Activated CD8-positive, alpha-beta memory T cell treated with anti-CD3 and anti-CD28 coated beads, Interleukin-2, amount 50 U/mL, for 24 hours (primary cell): Measurements from ENCODE around the gene C2orf72.

Experiments used
- DNase-seq: peaks from one replicate; pipeline ENCODE4 v3.0.0-alpha.2; 2020; ENCODE audit errors: extremely low read depth

Gene C2orf72

DNA sequence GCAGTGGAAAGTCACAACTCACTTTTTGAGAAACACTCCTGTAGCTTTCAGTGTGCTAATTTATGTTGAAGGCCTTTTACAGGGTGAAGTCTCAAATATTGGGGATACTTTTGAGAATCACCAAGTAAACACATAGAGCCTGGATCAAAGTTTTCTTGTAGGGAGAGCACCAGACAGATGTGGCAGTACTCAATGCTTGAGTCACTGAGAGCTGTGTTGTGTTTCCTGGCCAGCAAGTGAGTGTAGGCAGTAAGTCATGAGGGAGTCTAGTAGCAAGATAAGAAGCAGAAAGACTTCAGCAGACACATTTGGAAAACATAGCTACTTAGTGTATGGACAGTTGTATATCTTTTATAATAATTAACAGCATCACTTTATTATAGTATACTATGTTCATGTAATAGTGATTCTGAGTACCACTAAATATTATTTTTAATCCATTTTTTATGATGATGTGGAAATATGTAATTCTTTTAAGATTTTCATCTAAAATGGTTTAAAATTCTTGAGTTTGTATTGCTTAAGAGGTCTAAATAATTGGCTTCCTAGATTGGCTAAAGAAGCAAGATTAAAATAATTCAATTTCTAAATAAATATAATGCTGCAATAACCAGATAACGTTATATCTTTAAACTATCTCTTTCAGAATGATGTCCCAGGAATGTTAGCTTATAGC lies 32.2 kb downstream of the C2orf72 start:
- DNase-seq, result no peak

DNA sequence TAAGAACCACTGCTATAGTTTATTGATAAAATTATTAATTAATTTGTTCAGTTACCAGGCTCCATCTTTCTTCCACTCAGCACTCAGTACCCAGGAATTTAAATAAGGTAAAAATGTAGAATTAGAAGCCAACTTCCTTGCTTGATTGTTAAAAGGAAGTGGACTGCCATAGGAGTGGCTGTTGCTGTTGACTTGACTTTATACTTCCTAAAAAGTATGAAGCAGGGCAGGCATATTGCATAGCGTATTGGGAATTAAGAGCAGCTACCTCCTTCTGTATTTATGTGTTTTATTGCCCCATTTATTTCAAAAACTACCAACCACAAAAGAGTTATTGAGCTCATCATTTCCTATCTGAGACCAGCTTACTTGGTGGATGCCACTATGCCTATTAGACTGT lies 47.2 kb downstream of the C2orf72 start:
- no peak for DNase-seq

DNA sequence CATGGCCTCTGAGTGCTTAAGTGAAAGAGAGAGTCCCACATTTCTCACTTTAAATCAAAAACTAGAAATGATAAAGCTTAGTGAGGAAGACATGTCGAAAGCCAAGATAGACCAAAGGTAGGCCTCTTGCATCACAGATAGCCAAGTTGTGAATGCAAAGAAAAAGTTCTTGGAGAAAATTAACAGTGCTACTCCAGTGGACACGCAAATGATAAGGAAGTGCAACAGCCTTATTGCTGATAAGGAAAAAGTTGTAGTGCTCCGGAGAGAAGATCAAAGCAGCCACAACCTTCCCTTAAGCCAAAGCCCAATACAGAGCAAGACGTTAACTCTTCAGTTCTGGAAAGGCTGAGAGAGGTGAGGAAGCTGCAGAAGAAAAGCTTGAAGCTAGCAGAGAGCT lies 51.4 kb downstream of the C2orf72 start:
- no peak for DNase-seq

DNA sequence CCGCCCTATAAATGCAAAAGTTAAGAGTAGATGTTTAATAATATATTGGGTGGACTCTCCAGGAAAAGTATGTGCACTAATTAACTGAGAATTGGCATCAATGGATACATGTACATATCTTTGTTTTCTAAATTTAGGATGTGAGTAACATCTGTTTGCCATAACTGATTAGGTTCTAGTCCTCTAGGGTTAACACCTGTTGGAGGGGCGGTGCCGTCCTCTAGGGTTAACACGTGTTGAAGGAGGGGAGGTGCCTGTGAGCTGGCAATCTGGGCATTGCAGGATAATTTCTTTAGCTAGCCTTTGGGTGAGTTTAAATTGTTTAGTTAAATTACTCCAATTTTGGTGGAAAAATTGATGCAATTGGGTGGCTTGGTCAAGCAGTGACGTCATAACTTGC lies 56.6 kb downstream of the C2orf72 start:
- DNase-seq, result no peak

DNA sequence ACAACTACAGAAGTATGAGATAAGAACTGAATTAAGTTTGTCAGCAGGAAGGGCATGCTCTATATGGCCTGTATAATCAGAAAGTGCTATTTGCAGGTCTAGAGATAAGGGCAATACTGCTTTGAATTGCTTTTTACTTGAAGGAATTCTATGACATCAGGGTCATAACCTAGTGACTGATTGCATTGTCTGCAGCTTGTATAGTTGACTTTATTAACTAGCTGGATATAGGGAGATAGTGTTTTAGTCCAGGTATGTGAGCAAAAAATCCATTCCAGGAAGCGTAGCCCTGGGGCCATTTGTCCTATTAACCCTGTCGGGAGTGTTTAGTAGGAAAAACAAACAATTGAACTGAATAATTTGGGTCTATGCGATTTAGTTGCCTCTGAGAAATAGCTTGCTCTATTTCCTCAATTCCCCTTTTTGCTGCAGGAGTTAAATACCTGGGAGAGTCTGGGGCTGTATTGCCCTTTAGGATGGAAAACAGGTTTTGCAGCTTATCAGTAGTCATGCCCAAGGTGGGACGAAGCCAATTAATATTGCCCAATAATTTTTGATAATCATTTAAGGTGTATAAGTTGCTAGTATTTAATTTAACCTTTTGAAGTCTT lies 57.5 kb downstream of the C2orf72 start:
- no peak for DNase-seq
